Parietal lobe (tissue), 1 donor: ENCODE data around the gene CRYGA. TPM values are rescaled to one million over a fixed set of nuclear protein-coding genes. Genes with fewer than 3 reads are reported as not detected.

Experiments
- total RNA-seq: library from RNA; depleted of rRNA; stranded (reverse); fragments of >200 nt; gene quantifications from one replicate; pipeline ENCODE4 v1.2.3, GENCODE V29; 2014

Gene CRYGA
- not detected for total RNA-seq

GRCh38 chr2:208163489-208163888 lies at the start of gene CRYGA:
Gene CRYGA, minus strand, starts transcription at chr2:208163589. Its CDS starts 33 bp downstream, at chr2:208163556.

DNA sequence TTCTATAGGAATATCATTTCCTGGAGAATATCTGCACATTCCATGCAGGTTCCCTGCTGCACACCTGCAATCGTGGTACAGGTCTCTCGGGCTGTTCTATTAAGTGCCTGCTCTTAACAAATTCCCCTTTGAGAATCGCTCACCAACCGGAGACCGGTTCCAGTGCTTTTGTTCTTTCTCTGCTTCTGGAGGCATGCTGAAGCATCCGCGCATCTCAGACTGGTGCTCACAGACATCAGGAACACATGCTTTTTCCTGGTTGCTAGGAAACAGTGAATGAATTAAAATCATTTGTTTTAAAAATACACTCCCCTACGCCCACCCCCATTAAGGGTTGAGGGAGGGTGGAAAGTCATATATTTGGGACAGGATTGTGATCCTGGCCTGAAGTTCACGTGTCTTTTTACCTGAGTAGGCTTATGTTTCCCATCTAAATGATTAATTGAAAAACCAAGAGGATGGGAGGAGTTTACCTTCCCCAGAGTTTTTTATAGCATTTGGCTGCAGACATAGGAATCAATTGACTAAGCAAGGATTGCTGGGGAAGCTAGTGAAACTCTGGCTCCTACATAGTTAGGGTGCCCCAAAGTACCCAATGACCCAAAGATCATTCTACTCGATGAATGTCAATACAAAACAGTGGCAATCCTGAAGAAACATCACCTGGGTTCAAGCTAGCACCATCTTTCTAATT lies 26.6 kb upstream of the CRYGA start, which contains the start of gene C2orf80:
C2orf80 (minus strand) TSS at position 221 of the 694 bp plus-strand sequence. CDS start 3,044 bp downstream, outside the sequence.

GRCh38 chr2:208146006-208146405 lies 17.4 kb downstream of the CRYGA start, which contains the start of gene CRYGB:
Gene CRYGB, minus strand, starts transcription at chr2:208146158. Its CDS starts 38 bp downstream, at chr2:208146120.

GRCh38 chr2:208129744-208130711 lies 33.4 kb downstream of the CRYGA start, which contains the start of gene CRYGC:
Gene CRYGC, minus strand, starts transcription at chr2:208129828. Its CDS starts 36 bp downstream, at chr2:208129792.

DNA sequence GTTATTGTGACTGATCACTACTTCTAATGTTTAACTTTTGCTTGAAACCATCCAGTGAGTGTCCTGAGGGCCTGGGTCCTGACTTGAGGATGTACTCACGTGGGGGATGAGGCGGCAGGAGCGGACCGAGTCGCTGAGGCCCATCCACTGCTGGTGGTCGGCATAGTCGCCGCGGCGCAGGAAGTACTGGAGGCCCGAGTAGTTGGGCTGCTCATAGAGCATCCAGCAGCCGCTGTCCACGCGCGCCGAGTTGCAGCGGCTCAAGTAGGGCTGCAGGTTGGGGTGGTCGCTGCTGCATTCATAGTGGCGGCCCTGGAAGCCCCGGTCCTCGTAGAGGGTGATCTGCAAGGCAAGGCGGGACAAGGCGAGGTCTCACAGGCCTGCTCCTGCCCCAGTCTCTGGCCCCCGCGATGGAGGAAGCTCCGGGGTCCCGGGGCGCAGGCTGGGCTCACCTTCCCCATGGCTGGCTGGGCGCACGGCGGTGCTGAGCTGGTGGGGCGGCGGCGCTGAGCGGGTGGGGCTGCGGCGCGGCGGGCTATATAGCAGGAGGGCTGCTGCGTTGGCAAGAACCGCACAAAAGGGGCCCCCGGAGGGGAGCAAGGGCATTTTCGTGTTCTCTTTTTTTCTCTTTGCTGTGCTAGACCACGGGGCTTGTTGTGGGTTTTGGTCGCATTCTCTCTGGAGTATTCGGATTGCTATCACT lies 39.2 kb downstream of the CRYGA start, which contains the start of gene CRYGD:
CRYGD (minus strand) TSS at position 512 of the 703 bp plus-strand sequence; CDS start at position 461, 51 bp downstream.

Other genes starting within 250 kb of the CRYGA start
- gene PLEKHM3, start 138.1 kb downstream of the CRYGA start, total RNA-seq = 68.9 TPM
- not detected for gene CRYGD, start 39.1 kb downstream of the CRYGA start, total RNA-seq
- not detected for gene CRYGC, start 33.8 kb downstream of the CRYGA start, total RNA-seq
- gene CRYGB, start 17.4 kb downstream of the CRYGA start, total RNA-seq = not detected
- 21.0 TPM for gene C2orf80, start 26.4 kb upstream of the CRYGA start, total RNA-seq
- 169 TPM for gene IDH1, start 91.5 kb upstream of the CRYGA start, total RNA-seq
- gene PIKFYVE, start 102.7 kb upstream of the CRYGA start, total RNA-seq = 63.9 TPM
- 2.8 TPM for gene PTH2R, start 243.2 kb upstream of the CRYGA start, total RNA-seq